Suppressor macrophage treated with lipopolysaccharide for 1 hour (primary cell): ENCODE data around the gene SMAD4.
A peak's percentile ranks its signal among the peaks of the same experiment; 100 is the strongest.
"Not testable (repeated sequence)": the region's sequence is repeated elsewhere in the genome, so short reads cannot be mapped to it uniquely, and the experiment has no call there.

Experiments used
- DNase-seq, 3 donors: peaks; one replicate each; pipeline ENCODE4 v3.0.0-alpha.2; 2020 to 2022

Gene SMAD4

GRCh38 chr18:51072586-51073313 is 42.7 kb downstream of the SMAD4 start:
- no peak for DNase-seq

GRCh38 chr18:51074605-51075004 is 44.6 kb downstream of the SMAD4 start:
- DNase-seq: peak; percentile 28 to 67 (median 65)

DNA sequence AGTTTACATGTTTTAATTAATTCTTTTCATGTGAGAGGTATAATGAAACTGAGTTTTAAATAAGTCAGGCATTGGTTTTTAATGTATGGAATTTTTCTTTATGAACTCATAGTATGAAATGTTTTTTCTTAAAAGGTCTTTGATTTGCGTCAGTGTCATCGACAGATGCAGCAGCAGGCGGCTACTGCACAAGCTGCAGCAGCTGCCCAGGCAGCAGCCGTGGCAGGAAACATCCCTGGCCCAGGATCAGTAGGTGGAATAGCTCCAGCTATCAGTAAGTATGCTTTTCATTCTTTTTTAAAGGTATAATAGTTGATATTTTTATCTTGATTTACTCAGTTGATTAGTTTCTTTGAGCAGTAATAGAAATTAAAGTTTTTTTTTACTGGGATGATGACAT is 46.5 kb downstream of the SMAD4 start:
- DNase-seq: no peak

- DNase-seq: no peak
Measured at GRCh38 chr18:51077217-51077616, 47.2 kb downstream of the SMAD4 start.

DNA sequence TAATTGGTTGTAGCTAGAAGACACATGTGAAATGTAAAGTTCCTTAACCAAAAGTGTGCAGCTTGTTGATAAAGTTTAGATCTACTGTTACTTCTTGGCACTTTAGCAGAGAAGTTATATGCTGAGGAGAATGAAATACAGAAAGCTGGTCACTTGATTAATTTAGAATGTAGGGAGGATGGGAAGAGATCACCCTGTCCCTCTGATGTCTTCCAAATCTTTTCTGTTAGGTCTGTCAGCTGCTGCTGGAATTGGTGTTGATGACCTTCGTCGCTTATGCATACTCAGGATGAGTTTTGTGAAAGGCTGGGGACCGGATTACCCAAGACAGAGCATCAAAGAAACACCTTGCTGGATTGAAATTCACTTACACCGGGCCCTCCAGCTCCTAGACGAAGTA is 48.0 kb downstream of the SMAD4 start:
- DNase-seq: no peak

DNA sequence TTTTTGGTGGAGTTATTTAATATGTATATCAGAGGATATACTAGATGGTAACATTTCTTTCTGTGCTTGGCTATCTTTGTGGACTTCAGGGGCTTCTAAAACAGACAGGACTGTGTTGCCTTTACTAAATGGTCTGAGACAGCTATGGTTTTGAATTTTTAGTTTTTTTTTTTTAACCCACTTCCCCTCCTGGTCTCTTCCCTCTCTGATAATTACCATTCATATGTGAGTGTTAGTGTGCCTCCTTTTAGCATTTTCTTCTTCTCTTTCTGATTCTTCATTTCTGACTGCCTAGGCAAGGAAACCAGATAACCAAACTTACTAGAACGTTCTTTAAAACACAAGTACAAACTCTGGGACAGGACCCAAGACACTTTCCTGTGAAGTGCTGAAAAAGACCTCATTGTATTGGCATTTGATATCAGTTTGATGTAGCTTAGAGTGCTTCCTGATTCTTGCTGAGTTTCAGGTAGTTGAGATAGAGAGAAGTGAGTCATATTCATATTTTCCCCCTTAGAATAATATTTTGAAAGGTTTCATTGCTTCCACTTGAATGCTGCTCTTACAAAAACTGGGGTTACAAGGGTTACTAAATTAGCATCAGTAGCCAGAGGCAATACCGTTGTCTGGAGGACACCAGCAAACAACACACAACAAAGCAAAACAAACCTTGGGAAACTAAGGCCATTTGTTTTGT is 52.7 kb downstream of the SMAD4 start:
- no peak for DNase-seq

DNA sequence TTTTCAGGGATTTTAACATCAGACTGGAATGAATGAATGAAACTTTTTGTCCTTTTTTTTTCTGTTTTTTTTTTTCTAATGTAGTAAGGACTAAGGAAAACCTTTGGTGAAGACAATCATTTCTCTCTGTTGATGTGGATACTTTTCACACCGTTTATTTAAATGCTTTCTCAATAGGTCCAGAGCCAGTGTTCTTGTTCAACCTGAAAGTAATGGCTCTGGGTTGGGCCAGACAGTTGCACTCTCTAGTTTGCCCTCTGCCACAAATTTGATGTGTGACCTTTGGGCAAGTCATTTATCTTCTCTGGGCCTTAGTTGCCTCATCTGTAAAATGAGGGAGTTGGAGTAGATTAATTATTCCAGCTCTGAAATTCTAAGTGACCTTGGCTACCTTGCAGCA is 53.4 kb downstream of the SMAD4 start:
- no peak for DNase-seq

- DNase-seq: no peak
Measured at GRCh38 chr18:51088410-51088809, 58.4 kb downstream of the SMAD4 start.

DNA sequence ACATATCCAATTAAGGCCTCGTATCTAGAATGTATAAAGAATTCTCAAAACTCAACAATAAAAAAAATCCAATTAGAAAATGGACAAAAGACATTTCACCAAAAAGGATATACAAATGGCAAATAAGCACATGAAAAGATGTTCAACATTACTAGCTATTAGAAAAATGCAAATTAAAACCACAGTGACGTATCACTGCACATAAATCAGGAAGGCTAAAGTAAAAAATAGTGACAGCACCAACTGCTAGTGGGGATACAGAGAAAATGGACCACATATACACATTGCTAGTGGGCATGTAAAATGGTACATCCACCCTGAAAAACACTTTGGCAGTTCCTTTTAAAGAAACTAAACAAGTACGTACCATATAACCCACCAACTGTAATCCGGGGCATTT is 59.7 kb downstream of the SMAD4 start:
- DNase-seq: no peak

DNA sequence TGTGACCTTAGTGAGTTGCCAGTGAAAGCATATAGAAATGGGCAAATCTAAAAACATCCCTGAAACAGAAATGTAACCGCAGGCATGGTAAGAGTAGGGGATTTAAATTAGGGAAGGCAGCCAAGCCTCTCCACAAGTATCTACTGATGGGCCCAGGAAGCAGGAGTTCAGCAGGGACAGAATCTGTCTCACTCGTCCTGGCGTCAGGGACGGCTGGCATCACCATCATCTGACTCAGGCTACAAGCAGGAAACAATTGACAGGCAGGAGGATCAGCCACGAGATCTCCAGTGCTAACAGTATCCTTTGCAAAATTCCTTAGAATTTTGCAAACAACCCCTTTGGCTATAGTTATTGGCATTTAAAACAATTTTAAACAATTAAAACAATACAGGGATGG is 61.3 kb downstream of the SMAD4 start:
- no peak for DNase-seq

GRCh38 chr18:51092117-51092516 is 62.1 kb downstream of the SMAD4 start:
- no peak for DNase-seq

DNA sequence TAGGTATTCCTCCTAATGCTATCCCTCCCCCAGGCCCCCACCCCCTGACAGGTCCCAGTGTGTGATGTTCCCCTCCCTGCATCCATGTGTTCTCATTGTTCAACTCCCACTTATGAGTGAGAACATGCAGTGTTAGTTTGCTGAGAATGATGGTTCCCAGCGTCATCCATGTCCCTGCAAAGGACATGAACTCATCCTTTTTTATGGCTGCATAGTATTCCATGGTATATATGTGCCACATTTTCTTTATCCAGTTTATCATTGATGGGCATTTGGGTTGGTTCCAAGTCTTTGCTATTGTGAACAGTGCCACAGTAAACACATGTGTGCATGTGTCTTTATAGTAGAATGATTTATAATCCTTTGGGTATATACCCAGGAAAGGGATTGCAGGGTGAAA is 63.0 kb downstream of the SMAD4 start:
- not testable (repeated sequence) for DNase-seq

DNA sequence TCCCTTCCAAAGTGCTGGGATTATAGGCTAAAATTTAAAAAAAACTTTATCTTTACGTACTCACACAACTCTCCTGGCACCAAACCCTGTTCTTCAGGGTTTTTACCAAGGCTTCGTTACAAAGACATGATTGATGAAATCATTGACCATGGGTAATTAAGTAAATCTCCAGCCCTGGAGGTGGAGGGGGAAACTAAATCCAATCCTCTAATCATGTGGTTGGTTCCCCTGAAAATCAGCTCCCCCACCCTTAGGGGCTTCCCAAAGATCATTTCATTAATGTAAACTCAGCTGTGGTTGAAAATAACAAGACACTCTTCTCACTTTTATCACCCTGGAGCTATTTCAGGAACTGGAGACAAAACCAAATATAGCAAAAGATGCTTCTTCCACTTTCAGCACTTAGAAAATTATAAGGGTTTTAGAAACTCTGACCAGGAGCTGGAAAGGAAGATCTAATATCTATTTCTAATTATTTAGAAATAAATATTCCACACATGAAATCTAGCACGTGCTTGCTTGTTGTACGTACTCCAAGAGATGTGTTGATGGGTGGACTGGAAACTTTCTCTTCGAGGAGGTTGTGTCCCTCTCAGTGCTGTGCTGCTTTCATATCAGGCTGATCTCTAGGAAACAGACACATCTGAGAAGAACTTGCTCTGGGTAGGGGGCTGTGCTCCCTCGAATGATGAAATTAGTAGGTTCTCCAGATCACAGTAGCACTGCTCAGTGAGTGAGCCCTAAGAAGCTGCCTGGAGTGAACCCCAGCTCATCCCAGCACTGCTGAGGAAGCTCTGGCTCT is 67.2 kb downstream of the SMAD4 start:
- no peak for DNase-seq

GRCh38 chr18:51098082-51098481 is 68.1 kb downstream of the SMAD4 start:
- no peak for DNase-seq

DNA sequence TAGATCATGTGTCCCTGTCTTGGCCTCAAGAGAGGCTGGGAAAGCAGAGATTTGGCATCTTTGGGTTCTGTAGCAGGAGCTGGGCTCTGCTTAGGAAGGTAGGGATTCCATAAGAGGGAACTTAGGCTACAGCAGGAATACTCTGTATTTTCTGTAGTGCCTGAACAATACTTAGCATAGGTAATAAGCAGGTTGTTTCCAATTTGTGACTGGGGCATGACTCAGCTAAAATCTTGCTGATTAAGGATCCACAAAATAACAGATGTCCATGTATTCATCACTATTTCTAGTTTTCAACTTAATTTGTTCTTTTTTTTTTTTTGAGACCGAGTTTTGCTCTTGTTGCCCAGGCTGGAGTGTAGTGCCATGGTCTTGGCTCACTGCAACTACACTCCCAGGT is 68.5 kb downstream of the SMAD4 start:
- DNase-seq: no peak

DNA sequence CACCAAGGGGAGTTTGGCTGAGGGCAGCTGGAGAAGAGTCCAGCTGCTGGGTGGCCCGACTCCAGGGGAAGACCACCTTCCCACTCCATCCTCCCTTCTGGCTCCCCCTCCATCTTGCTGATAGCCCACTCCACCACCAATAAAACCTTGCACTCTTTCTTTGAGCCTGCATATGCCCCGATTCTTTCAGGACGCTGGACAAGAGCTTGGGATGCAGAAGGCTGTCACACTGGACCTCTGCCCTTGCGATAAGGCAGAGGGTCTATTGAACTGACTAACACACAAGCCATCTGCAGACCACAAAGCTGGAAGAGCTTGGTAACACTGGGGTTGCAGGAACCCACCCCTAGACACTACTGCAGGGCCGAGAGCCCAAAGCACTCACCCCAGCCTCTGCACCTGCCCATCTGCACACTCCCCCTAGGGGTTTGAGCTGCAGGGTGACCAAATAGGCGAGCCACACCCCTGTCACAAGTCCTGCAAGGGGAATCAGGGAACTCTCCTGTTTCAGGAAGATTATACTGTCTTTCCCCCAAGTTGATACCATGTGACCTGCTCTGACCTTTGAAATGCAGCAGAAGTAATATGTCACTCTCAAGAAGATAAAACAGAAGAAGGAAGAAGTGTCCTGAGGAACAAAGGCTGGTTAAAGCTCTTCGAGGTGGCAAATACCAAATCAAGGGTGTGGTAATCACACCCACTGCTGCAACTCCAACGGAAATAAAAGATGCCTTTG is 70.5 kb downstream of the SMAD4 start:
- no peak for DNase-seq

- DNase-seq: peak; percentile 58 to 64 (median 63)
Measured at GRCh38 chr18:51107082-51107481, 77.1 kb downstream of the SMAD4 start.

DNA sequence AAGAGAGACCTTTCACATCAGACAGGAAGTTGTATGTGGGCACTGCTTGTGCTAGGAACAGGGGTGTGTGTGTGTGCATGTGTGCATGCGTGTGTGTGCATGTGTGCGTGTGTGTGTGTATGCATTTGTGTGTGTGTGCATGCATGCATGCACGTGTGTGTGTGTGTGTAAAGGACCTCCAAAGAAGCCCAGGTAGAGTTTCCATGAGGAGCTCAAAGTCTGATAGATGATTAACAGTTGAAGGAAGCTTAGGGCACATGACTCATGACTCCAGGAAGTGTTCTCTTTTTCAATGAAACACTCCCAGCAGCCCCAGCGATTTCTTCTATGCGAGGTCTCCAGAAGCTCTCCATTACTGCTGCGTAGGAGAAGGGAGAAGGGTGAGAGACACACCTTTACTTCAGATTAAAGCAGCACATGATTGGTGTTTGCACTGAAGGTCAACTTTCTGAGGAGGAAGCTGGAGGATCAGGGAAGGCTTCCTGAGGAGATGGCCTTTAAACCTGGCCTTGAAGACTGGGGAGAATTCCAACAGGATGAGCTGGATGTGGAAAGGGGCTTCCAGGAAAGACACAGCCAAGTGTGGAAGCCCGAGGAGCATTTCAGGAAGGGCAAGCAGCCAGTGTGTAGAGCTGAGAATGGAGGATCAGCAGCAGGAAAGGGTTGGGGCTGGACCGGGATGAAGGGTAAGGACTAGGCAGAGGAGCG is 77.7 kb downstream of the SMAD4 start:
- DNase-seq: peak in 1 of 3 donors; percentile 11

DNA sequence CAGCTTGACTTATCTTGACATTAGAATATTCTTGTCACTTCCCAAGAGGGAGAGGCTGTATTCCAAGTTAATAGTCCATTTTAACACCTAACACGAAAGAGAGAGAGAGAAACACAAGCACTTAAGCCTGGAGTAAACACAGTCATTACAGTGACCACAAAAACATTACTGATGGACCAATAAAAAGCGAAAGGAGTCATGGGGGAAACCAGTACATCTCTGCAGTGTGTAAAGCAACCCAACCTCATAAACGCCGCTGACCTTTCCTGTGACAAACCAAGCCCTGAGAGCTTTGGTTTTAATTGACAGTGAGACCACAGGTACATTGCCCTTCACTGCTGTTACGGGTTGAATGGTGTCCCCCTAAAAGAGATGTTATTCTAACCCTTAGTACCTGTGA is 78.3 kb downstream of the SMAD4 start:
- DNase-seq: no peak

DNA sequence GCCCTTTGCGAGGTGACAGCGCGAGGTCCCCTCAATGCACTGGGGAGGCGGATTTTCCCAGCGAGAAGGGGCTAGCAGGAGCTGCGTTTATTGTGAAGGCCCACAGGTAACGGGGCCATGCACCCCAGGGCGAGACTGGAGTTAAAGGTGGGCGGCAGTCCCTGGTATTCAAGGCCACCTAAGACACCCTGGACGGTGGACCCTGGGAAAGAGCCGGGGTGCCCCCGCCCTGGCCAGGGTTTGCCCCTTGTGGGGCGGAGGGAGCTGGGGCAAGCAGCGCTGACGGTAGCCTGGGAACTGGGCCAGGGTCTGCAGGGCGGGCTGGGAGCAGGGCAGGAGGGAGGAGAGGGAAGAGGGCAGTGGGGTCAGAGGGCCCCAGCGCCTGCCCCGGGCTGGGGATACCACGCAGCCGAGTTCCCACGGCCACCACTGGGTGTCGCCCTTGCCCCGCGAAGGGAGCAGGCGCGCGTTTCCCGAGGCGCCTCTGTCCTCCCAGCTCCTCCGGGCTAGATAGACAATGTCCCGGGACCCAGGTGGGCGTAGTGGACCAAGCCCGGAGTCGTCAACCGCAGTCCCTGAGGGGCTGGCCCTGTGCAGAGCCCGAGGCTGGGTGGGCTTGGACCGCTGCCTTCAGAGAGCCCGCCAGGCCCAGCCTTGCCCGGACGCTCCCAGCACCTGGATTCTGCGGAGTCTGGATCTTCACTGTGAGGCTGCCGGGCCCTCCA is 80.2 kb downstream of the SMAD4 start:
- DNase-seq: peak; percentile 54 to 87 (median 79)

GRCh38 chr18:51111633-51112355 is 81.8 kb downstream of the SMAD4 start:
- not testable (repeated sequence) for DNase-seq
